GM23338 (cell line): ENCODE results near the gene CFAP100. TPM values are rescaled to one million over a fixed set of nuclear protein-coding genes. Genes with fewer than 3 reads are reported as not detected.

Experiments used
- ATAC-seq: fragments of 200-7000 bp; cut with Tn5 transposase; 3 replicates; pipeline ENCODE4 v1.9.1; 2020
- DNase-seq: peaks from one replicate; pipeline ENCODE4 v3.0.0-alpha.2; 2015; ENCODE audit warnings: low spot score
- H2AFZ ChIP-seq: fragments of 200-600 bp; sonication (generic); 2 replicates; pipeline ENCODE4 v1.8.0; 2016; ENCODE audit warnings: antibody characterized with exemption, mild to moderate bottlenecking, moderate library complexity
- H3F3A ChIP-seq: fragments of 200-600 bp; sonication (generic); replicated peaks from 2 replicates; pipeline ENCODE4 v1.8.0; 2017; ENCODE audit warnings: antibody characterized with exemption, mixed run types, low read depth
- H3K27ac ChIP-seq: fragments of 200-600 bp; sonication (generic); 2 replicates; pipeline ENCODE4 v1.6.1; 2016; ENCODE audit warnings: low read depth
- H3K27me3 ChIP-seq: fragments of 200-600 bp; sonication (generic); 2 replicates; pipeline ENCODE4 v1.8.0; 2016; ENCODE audit warnings: mild to moderate bottlenecking, mixed run types, moderate library complexity; ENCODE audit not compliant: insufficient read depth
- H3K36me3 ChIP-seq: fragments of 200-600 bp; sonication (generic); 2 replicates; pipeline ENCODE4 v1.8.0; 2016; ENCODE audit warnings: mild to moderate bottlenecking; ENCODE audit not compliant: insufficient read depth
- H3K4me1 ChIP-seq: fragments of 200-600 bp; sonication (generic); 2 replicates; pipeline ENCODE4 v1.8.0; 2016; ENCODE audit warnings: mild to moderate bottlenecking, moderate library complexity; ENCODE audit not compliant: insufficient read depth
- H3K4me2 ChIP-seq: fragments of 200-600 bp; sonication (generic); 2 replicates; pipeline ENCODE4 v1.7.1; 2017; ENCODE audit warnings: mixed run types
- H3K4me3 ChIP-seq: fragments of 200-600 bp; sonication (generic); 2 replicates; pipeline ENCODE4 v1.6.1; 2016; ENCODE audit warnings: mixed run types
- H3K79me2 ChIP-seq: fragments of 200-600 bp; sonication (generic); replicated peaks from 2 replicates; pipeline ENCODE4 v1.8.0; 2017; ENCODE audit warnings: mild to moderate bottlenecking; ENCODE audit not compliant: insufficient read depth
- H3K9me2 ChIP-seq: fragments of 200-600 bp; sonication (generic); 2 replicates; pipeline ENCODE4 v1.8.0; 2017; ENCODE audit not compliant: insufficient read depth
- H4K20me1 ChIP-seq: fragments of 200-600 bp; sonication (generic); replicated peaks from 2 replicates; pipeline ENCODE4 v1.8.0; 2017; ENCODE audit warnings: mild to moderate bottlenecking; ENCODE audit not compliant: insufficient read depth
- H3K27ac Mint-ChIP-seq: 2 replicates; pipeline ENCODE4 v1.8.0; 2020; ENCODE audit warnings: inconsistent platforms, mild to moderate bottlenecking, moderate library complexity, mixed read lengths
- H3K27me3 Mint-ChIP-seq: 3 replicates; pipeline ENCODE4 v1.8.0; 2022; ENCODE audit warnings: low read depth, mild to moderate bottlenecking, moderate library complexity, mixed read lengths, inconsistent platforms; ENCODE audit not compliant: insufficient read depth, poor library complexity
- H3K36me3 Mint-ChIP-seq: 3 replicates; pipeline ENCODE4 v1.8.0; 2021; ENCODE audit warnings: low read depth, mild to moderate bottlenecking, inconsistent platforms, moderate library complexity, mixed read lengths
- H3K4me1 Mint-ChIP-seq: 3 replicates; pipeline ENCODE4 v1.8.0; 2020; ENCODE audit warnings: mild to moderate bottlenecking, inconsistent platforms, mixed read lengths
- H3K4me3 Mint-ChIP-seq: 3 replicates; pipeline ENCODE4 v1.8.0; 2021; ENCODE audit warnings: moderate library complexity, mild to moderate bottlenecking, inconsistent platforms, mixed read lengths
- H3K9me3 Mint-ChIP-seq: 3 replicates; pipeline ENCODE4 v1.8.0; 2020; ENCODE audit warnings: moderate library complexity, mild to moderate bottlenecking, inconsistent platforms, mixed read lengths
- CREB1 ChIP-seq: fragments of 250-450 bp; sonication (Bioruptor Pico); IDR thresholded peaks from 2 replicates; pipeline ENCODE4 v1.5.0; 2020; ENCODE audit warnings: low read depth, mild to moderate bottlenecking, moderate library complexity
- CTCF ChIP-seq, 2 experiments: fragments of 200-600 bp in 1 of 2; sonication (generic) in 1 of 2; conservative IDR thresholded peaks; 2 replicates each; pipeline versions ENCODE4 v1.5.1 to v1.6.1; 2016 to 2017; ENCODE audit warnings: antibody characterized with exemption in 2 of 2, low read depth in 2 of 2, mild to moderate bottlenecking in 2 of 2, moderate library complexity in 1 of 2
- ETS1 ChIP-seq: IDR thresholded peaks from 2 replicates; pipeline ENCODE4 v1.6.1; 2016; ENCODE audit warnings: antibody characterized with exemption
- EZH2phosphoT487 ChIP-seq: fragments of 200-600 bp; sonication (generic); IDR thresholded peaks from one replicate; pipeline ENCODE4 v1.8.1; 2018; ENCODE audit warnings: antibody characterized with exemption; ENCODE audit not compliant: unreplicated experiment
- JUNB ChIP-seq: IDR thresholded peaks from one replicate; pipeline ENCODE4 v1.6.1; 2016; ENCODE audit warnings: antibody characterized with exemption; ENCODE audit not compliant: unreplicated experiment
- NANOG ChIP-seq: IDR thresholded peaks from 2 replicates; pipeline ENCODE4 v1.6.1; 2016; ENCODE audit warnings: antibody characterized with exemption, borderline replicate concordance
- POLR2AphosphoS5 ChIP-seq: IDR thresholded peaks from 2 replicates; pipeline ENCODE4 v1.6.1; 2016; ENCODE audit warnings: antibody characterized with exemption, low read depth
- STAT1 ChIP-seq: IDR thresholded peaks from one replicate; pipeline ENCODE4 v1.6.1; 2016; ENCODE audit warnings: antibody characterized with exemption; ENCODE audit not compliant: unreplicated experiment
- polyA plus RNA-seq: library from polyadenylated mRNA; unstranded; fragments of >200 nt; fragmentation: Nextera tagmentation; extraction: Ambion mirVana; gene quantifications from 2 replicates; pipeline ENCODE4 v1.2.1, GENCODE V29; 2016
- total RNA-seq: library from RNA; depleted of rRNA; stranded (reverse); fragments of >200 nt; shearing (Covaris generic); gene quantifications from 2 replicates; pipeline ENCODE4 v1.2.3, GENCODE V29; 2014
- TF ChIP-seq, protein P1 (sequence below): IDR thresholded peaks from one replicate; pipeline ENCODE4 v1.6.1; 2018; ENCODE audit warnings: antibody characterized with exemption; ENCODE audit not compliant: unreplicated experiment
- TF ChIP-seq, protein P2 (sequence below): fragments of 250-450 bp; sonication (Bioruptor Pico); IDR thresholded peaks from 2 replicates; pipeline ENCODE4 v1.5.0; 2020; ENCODE audit warnings: mild to moderate bottlenecking, moderate library complexity

Gene CFAP100
- total and polyA plus RNA-seq, 2 experiments from 2014 or later = 0.07 TPM; not detected in 1

GRCh38 chr3:126459763-126460127 is 65.0 kb downstream of the CFAP100 start:
- no peaks in the 10 kb centered on the region for H3K4me1 Mint-ChIP-seq
- Histone ChIP-seq H3K27me3 (no peaks in the 10 kb centered on the region), H3K36me3 (peaks cover 32% of the 10 kb centered on the region)

More at GRCh38 chr3:126459763-126460127, 65.0 kb downstream of the CFAP100 start:
- Mint-ChIP-seq H3K36me3 (peaks cover 75% of the 10 kb centered on the region), H3K4me3 (no peak overlapping the region), H3K9me3 (no peaks in the 10 kb centered on the region), H3K27ac (no peak overlapping the region), H3K27me3 (peaks cover 5% of the 10 kb centered on the region)
- Histone ChIP-seq H3K4me2 (no peak overlapping the region), H2AFZ (no peak overlapping the region), H4K20me1 (peaks cover 35% of the 10 kb centered on the region), H3K79me2 (peaks cover 29% of the 10 kb centered on the region), H3K4me3 (no peak overlapping the region), H3K9me2 (no peaks in the 10 kb centered on the region), H3F3A (no peaks in the 10 kb centered on the region), H3K27ac (no peak overlapping the region), H3K4me1 (no peaks in the 10 kb centered on the region)
- no peak for TF ChIP-seq POLR2AphosphoS5
- TF ChIP-seq EZH2phosphoT487 = no peak
- no peak for TF ChIP-seq STAT1
- TF ChIP-seq ETS1 = no peak
- TF ChIP-seq NANOG = no peak
- TF ChIP-seq, protein P1, sequence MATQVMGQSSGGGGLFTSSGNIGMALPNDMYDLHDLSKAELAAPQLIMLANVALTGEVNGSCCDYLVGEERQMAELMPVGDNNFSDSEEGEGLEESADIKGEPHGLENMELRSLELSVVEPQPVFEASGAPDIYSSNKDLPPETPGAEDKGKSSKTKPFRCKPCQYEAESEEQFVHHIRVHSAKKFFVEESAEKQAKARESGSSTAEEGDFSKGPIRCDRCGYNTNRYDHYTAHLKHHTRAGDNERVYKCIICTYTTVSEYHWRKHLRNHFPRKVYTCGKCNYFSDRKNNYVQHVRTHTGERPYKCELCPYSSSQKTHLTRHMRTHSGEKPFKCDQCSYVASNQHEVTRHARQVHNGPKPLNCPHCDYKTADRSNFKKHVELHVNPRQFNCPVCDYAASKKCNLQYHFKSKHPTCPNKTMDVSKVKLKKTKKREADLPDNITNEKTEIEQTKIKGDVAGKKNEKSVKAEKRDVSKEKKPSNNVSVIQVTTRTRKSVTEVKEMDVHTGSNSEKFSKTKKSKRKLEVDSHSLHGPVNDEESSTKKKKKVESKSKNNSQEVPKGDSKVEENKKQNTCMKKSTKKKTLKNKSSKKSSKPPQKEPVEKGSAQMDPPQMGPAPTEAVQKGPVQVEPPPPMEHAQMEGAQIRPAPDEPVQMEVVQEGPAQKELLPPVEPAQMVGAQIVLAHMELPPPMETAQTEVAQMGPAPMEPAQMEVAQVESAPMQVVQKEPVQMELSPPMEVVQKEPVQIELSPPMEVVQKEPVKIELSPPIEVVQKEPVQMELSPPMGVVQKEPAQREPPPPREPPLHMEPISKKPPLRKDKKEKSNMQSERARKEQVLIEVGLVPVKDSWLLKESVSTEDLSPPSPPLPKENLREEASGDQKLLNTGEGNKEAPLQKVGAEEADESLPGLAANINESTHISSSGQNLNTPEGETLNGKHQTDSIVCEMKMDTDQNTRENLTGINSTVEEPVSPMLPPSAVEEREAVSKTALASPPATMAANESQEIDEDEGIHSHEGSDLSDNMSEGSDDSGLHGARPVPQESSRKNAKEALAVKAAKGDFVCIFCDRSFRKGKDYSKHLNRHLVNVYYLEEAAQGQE = no peak
- TF ChIP-seq, protein P2, sequence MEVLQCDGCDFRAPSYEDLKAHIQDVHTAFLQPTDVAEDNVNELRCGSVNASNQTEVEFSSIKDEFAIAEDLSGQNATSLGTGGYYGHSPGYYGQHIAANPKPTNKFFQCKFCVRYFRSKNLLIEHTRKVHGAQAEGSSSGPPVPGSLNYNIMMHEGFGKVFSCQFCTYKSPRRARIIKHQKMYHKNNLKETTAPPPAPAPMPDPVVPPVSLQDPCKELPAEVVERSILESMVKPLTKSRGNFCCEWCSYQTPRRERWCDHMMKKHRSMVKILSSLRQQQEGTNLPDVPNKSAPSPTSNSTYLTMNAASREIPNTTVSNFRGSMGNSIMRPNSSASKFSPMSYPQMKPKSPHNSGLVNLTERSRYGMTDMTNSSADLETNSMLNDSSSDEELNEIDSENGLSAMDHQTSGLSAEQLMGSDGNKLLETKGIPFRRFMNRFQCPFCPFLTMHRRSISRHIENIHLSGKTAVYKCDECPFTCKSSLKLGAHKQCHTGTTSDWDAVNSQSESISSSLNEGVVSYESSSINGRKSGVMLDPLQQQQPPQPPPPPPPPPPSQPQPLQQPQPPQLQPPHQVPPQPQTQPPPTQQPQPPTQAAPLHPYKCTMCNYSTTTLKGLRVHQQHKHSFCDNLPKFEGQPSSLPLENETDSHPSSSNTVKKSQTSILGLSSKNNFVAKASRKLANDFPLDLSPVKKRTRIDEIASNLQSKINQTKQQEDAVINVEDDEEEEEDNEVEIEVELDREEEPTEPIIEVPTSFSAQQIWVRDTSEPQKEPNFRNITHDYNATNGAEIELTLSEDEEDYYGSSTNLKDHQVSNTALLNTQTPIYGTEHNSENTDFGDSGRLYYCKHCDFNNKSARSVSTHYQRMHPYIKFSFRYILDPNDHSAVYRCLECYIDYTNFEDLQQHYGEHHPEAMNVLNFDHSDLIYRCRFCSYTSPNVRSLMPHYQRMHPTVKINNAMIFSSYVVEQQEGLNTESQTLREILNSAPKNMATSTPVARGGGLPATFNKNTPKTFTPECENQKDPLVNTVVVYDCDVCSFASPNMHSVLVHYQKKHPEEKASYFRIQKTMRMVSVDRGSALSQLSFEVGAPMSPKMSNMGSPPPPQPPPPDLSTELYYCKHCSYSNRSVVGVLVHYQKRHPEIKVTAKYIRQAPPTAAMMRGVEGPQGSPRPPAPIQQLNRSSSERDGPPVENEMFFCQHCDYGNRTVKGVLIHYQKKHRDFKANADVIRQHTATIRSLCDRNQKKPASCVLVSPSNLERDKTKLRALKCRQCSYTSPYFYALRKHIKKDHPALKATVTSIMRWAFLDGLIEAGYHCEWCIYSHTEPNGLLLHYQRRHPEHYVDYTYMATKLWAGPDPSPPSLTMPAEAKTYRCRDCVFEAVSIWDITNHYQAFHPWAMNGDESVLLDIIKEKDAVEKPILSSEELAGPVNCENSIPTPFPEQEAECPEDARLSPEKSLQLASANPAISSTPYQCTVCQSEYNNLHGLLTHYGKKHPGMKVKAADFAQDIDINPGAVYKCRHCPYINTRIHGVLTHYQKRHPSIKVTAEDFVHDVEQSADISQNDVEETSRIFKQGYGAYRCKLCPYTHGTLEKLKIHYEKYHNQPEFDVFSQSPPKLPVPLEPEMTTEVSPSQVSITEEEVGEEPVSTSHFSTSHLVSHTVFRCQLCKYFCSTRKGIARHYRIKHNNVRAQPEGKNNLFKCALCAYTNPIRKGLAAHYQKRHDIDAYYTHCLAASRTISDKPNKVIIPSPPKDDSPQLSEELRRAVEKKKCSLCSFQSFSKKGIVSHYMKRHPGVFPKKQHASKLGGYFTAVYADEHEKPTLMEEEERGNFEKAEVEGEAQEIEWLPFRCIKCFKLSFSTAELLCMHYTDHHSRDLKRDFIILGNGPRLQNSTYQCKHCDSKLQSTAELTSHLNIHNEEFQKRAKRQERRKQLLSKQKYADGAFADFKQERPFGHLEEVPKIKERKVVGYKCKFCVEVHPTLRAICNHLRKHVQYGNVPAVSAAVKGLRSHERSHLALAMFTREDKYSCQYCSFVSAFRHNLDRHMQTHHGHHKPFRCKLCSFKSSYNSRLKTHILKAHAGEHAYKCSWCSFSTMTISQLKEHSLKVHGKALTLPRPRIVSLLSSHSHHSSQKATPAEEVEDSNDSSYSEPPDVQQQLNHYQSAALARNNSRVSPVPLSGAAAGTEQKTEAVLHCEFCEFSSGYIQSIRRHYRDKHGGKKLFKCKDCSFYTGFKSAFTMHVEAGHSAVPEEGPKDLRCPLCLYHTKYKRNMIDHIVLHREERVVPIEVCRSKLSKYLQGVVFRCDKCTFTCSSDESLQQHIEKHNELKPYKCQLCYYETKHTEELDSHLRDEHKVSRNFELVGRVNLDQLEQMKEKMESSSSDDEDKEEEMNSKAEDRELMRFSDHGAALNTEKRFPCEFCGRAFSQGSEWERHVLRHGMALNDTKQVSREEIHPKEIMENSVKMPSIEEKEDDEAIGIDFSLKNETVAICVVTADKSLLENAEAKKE = no peak
- TF ChIP-seq CTCF (conservative IDR thresholded peaks at IDR 0.05; ENCODE audit: low read depth in 2 of 2) = no peak
- TF ChIP-seq CREB1 (CRISPR knock-in tag) = no peak
- no peak for TF ChIP-seq JUNB
- DNase-seq = no peak
- ATAC-seq = no peak
